GM21737 (cell line): ENCODE results near the gene SLC31A2.
"Not testable (repeated sequence)": the region's sequence is repeated elsewhere in the genome, so short reads cannot be mapped to it uniquely, and the experiment has no call there.

Experiments
- ATAC-seq: cut with Tn5 transposase; IDR thresholded peaks from one replicate; pipeline ENCODE4 v1.9.1; 2021; ENCODE audit warnings: mild to moderate bottlenecking, moderate library complexity; ENCODE audit not compliant: unreplicated experiment

The SLC31A2 gene, protein sequence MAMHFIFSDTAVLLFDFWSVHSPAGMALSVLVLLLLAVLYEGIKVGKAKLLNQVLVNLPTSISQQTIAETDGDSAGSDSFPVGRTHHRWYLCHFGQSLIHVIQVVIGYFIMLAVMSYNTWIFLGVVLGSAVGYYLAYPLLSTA

DNA sequence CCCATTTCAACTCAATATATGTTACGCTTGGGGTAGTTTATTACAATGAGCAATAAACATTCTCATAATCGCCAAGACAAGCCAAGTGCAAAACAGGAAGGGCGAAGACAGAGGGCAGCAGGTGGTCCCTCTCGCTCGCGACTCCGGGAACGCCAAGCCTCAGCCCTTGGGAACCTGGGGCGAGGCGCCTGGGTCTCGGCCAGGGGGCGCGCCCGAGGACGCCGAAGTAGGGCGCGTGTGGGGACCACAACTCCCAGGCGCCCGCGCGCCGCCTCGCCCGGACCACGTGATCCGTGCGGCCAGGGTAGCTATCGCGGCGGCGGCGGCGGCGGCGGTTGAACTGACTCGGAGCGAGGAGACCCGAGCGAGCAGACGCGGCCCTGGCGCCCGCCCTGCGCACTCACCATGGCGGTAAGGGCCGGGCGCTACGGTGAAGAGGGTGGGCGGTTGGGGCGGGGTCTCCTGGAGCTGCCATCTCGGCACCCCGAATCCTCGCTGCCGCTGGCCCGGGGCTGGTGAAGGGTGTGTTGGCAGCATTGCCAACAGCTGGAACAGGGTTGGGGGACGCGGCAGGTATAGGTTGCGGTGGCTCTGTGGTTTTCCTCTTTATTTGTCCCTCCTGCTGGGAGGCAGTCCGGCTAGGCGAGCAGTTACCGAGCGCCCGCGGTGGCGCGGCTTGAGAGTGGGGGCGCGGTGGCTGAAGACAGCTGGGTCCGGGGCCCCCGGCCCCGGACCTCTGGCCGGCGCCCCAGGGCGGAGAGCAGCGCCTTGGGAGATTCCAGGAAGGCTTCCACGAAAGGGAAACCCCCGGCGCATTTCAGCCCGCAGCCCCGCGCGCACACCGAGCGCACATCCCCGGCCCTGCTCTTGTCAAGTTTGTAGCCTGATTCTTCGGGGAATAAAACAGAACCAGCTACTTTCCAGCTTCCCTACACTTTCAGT is at the start of gene SLC31A2:
Gene SLC31A2 (plus strand): TSS at position 338 of the 942 bp plus-strand sequence. CDS start 68 bp downstream, at position 406.
- peak; percentile 91 for ATAC-seq

DNA sequence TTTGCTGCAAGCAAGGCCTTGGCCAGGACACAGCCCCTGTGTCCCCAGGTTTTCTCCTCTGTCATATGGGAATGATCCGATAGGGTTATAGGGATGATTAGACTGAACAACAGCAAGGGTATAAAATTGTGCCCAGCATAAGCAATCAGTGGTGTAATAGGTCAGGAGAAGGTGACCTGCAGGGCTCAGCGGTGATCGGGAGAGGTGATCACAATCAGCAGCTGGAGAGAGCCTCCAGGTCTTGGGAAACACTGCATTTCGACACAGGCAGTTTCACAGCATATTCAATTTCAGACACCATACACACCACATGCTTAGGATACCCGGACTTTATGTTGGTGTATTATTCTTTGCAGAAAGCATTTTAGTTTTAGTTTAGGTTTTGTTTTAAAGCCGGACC is 45.5 kb upstream of the SLC31A2 start:
- not testable (repeated sequence) for ATAC-seq

GRCh38 chr9:113111065-113111951 is 39.5 kb upstream of the SLC31A2 start:
- peak; percentile 53 for ATAC-seq

- ATAC-seq, result peak; percentile 76
Observed at GRCh38 chr9:113112706-113113510, 37.9 kb upstream of the SLC31A2 start.

DNA sequence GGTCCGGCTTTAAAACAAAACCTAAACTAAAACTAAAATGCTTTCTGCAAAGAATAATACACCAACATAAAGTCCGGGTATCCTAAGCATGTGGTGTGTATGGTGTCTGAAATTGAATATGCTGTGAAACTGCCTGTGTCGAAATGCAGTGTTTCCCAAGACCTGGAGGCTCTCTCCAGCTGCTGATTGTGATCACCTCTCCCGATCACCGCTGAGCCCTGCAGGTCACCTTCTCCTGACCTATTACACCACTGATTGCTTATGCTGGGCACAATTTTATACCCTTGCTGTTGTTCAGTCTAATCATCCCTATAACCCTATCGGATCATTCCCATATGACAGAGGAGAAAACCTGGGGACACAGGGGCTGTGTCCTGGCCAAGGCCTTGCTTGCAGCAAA is 32.0 kb upstream of the SLC31A2 start:
- not testable (repeated sequence) for ATAC-seq

GRCh38 chr9:113125386-113126035 is 25.3 kb upstream of the SLC31A2 start:
- ATAC-seq, result no peak

GRCh38 chr9:113129466-113129865 is 21.3 kb upstream of the SLC31A2 start:
- no peak for ATAC-seq

DNA sequence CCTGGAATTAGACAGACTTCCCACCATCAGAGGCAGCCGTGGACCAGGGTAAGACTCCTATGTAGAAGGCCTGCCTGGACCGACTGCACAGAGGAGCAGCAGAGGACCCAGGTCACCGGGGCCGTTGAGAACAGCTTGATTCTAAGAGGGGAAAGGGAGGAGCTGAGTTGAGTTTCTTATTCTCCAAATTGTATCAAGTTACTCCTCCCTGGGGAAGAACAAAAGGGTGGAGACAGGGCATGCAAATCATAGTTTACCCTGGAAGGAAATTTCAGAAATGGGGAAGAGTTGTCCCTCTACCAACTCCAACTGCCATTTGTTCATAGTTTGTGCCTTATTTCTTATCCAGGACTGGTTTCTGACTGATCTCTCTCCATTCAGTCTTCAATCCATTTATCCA is 20.9 kb upstream of the SLC31A2 start:
- no peak for ATAC-seq

DNA sequence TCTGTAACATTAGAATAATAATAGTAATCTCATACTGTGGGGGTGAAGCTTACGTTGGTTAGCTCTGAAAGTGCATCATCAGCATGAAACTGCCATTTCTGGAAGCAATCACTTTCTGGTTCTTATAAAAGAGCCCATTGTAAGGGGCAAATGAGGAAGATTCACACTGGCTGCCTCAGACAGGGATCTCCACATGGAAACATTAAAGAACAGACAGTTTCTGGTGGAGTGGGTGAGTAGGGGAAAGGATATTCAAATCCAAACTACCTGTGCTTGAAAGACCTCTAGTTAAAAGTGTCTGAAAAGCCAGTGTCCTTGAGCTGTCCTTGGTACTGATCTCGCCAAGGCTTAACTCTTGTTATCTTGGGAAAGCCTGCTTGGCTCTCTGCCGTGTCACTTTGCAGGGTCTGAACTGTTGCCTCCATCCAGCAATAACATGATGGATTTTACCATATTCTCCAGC is 19.1 kb upstream of the SLC31A2 start:
- ATAC-seq, result no peak

GRCh38 chr9:113137196-113138168 is 13.3 kb upstream of the SLC31A2 start:
- no peak for ATAC-seq

DNA sequence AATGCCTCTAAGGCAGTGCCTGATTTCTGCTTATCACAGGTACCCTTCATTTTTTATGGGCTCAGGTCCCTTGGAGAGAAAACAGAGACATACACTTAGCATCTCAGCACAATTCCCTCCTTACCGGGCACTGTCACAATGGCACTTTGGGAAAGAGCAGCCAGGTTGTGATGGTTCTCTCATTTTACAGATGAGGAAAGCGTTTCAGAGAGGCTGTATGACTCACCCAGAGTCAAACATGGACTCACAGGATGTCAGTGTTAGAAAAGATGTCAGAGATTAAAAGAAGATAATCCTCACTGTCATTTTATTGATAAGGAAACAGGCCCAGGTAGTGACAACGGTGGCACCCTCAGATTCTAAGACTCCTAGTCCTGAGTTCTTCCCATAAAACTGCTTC is 12.0 kb upstream of the SLC31A2 start:
- no peak for ATAC-seq

DNA sequence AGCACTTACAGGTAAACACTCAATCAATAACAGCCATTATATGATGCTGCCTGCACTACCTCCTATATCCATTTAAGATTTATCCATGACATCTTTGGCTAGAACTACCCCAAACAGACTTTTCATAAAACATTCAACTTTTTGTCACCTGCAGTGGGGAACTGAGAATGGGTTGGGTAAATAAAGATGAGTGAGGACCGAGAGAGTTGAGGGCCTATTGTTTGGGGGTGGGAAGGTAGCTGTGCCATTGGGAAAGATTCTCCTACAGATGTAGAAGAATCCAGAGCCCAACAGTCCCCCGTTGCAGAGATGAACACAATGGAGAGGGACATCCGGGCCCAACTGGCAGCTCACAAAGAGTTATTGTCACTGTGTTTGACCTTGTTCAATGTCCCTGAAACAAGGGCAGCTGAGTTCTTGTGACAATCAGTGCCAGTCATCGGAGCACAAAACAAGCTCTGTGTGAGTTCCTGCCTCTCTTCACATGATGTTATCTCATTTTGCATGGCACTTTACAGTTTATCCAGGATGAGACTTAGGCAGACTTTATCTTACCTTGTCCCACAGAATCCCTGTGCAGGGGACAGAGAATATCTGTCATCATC is 11.5 kb upstream of the SLC31A2 start:
- ATAC-seq, result no peak

DNA sequence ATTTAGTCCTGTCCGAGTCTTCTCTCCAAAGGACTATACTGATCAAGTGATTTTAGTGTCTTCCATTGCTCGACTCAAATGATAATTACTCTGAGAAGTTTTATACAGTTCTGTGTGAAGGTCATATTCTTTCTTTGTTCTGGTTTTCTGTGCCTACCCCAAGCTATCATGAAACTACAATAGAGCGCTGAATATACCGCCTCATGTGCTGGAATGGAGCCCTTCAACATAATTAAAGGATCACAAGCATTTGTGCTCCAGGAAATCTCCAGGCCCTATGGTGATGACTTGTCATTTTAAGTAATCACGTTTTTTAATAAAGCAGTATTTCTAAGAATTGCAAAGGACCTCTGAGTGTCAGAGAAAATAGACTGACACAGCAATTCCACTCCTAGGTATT is 10.9 kb upstream of the SLC31A2 start:
- no peak for ATAC-seq

GRCh38 chr9:113140896-113141295 is 9.9 kb upstream of the SLC31A2 start:
- not testable (repeated sequence) for ATAC-seq

- no peak for ATAC-seq
Observed at GRCh38 chr9:113143432-113144227, 7.2 kb upstream of the SLC31A2 start.

DNA sequence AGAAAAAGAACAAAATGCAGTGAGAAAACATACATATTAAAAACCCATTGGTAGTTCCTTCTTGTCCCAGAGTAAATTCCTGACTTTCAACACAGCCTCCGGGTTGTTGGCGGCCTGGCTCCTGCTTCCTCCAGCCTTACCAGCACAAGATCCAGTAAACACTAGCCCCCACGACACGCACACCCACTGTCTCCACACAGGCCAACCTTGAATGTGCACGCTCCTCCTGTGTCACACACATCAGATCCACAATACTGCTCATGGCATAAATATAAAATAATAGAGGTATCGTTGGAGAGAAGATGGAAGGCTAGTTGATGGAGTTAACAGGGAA is 2.5 kb upstream of the SLC31A2 start:
- no peak for ATAC-seq

DNA sequence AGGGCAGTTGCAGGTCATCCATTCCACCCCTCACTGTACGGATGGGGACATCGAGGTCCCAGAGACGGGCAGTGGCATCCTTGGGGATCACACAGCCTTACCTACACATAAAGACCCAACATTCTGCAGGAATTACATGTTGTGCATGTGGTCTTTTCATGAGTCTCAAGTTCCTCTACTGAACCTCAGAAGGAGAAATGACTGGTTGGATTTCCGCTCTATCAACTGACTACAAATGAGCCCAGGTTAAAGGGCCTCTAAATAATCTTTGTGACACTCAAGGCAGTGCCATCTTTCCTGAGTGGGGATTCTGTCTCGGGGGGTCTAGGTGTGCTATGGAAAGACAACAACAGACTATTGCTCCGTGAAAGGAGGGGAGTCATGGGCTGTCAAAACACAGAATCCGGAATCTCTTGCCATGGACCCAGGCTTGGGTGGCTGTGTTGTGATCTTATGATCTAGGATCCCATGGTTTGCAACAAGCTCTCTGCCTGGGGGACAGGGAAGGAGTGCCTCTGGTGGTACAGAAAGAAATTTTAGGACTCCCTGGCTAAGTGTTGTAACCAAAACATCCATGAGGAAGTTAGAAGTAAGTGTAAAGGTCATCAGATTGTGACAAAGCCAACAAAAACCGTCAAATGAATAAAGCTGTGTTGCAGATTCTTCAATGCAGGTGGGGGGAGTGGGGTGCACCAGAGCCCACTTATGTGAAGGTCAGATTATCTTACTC is 1.9 kb upstream of the SLC31A2 start:
- no peak for ATAC-seq
